HG03108 (cell line): ENCODE data around the gene RNF41.
"Not testable (repeated sequence)": the region's sequence is repeated elsewhere in the genome, so short reads cannot be mapped to it uniquely, and the experiment has no call there.

ENCODE experiments used
- ATAC-seq: cut with Tn5 transposase; IDR thresholded peaks from one replicate; pipeline ENCODE4 v1.9.1; 2021; ENCODE audit warnings: moderate library complexity; ENCODE audit not compliant: unreplicated experiment

RNF41 gene

DNA sequence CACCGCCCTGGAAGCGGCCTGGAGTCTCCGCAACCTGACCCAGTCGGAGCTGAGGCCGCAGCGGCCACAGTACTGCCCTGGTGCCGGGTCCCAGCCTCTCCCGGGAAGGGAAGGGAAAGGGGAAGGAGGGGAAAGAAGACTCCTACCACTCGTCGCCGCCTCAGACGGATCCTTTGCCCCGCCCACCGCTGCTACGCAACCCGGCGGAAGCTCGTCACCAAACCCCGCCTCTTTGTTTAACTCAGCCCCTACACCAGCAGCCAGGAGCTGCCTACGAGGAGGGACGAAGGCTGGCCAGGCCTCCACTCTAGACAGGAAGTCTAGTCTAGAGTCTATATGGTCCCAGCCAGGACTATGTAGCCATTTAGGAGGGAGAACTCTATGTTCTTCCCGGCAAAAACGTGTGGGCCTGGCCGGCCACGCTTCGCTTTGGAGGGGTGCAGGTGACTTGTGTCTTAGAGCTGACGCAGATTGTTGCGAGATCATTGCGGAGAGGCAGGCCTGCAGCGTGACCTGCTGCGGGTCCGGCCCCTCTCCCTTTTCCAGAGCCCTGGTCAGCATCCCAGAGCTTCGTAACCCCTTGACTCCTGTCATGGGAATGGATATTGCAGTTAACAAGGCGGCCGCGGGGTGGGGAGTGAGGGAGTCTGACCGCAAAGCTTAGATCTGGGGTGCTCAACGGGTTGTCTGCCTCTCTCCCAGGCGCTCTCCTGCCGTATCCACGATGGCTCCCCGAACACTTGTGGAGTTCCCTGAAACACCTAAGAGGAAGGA lies at the start of gene RNF41:
TSS of gene RNF41 (minus strand) at position 166 of the 774 bp plus-strand sequence. CDS start 7,875 bp downstream, outside the sequence.
- ATAC-seq, result peak; percentile 82

DNA sequence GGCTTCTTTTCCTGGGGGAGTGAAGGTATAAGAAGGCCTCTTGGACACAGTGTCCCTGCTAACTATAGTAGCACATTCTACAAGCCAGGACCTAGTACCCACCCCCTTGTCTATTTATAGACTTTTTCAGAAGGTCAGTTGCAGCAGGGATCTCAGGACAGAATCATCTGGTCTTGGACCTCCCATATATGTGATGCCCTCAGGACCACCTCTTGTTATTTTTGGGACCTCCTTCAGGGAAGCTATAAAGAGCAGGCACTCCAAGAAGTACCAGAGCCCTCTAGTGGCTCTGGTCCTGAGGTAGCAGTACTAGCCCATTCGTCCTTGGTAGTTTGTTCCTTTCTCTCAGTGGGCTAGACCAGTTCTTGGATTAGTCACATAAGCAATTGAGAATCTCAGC lies 49.3 kb upstream of the RNF41 start:
- ATAC-seq, result no peak

DNA sequence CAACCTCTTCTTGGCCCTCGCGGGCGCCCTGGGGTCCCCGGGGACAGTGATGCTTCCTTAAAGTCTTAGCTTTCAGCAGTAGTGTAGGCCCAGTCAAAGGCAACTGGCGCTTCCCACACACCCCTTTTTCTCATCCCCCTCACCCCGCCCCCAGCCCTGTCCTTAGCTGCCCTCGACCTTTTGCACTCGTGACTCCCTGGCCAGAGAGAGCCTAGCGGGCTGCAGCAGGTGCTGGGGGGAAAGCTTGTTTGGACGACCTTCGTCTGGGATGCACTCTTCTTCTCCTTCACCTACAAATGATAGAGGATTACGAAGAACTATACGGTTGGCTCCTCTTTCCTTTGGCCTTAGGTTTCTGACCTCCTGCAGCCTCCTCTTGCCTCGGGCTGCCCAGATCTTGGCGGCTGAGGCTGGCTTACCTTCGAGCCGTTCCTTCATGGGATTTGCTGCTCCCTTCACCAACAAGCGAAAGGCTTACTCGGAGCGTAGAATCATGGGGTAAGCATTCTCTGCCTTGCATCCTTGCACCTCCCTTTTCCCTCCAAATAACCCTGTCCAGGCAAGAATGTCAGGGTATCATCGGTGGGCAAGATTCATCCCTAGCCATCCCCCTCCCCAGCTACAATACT lies 45.8 kb upstream of the RNF41 start:
- no peak for ATAC-seq

DNA sequence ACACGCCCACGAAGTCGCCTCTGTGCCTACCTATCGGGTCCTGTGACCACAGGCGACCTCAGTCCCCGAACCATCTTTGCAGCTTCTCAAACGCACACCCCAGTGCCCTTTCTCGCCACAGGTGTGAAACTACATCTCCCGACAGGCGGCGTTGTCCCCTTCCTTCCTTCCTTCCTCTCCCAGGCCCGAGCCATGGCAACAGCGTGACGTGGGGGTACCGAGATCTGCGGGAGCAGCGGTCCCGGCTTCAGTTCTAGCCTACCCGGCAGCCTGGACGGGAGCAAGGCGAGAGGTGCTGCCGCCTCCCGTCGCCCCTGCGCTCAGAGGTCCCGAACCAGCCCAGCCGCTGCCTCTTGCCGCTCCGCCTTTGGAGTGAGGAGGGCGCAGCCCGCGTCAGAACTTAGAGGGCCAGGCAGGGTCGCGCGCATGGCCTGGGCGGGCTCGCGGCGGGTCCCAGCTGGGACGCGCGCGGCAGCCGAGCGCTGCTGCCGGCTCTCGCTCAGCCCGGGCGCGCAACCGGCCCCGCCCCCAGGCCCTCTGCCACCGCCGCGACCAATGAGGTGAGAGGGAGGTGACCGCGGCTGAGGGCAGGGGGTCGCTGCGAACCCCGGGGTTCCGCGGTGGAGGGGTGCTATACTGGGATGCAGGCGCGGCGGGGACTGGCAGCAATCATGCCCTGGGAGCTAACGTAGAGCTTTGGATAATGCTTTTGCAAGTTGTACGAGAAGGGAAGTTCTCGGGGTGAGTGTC lies 45.1 kb upstream of the RNF41 start, which contains the start of gene COQ10A:
TSS of gene COQ10A (plus strand) at position 250 of the 750 bp plus-strand sequence. CDS start at position 427, 177 bp downstream.
- peak; percentile 85 for ATAC-seq

DNA sequence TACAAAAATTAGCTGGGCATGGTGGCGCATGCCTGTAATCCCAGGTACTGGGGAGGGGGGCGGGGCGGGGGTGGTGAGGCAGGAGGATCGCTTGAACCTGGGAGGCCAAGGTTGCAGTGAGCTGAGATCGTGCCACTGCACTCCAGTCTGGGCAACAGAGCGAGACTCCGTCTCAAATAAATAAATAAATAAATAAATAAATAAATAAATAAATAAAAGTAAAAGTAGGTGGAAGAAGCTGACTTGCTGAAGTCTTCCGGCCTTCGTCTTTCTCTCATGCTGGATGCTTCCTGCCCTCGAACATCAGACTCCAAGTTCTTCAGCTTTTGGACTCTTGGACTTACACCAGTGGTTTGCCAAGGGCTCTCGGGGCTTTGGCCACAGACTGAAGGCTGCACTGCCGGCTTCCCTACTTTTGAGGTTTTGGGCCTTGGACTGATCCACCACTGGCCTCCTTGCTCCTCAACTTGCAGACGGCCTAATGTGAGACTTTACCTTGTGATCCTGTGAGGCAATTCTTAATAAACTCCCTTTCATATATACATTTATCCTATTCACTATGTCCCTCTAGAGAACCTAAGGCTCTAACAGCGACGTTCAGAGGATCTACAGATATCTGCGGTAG lies 44.5 kb upstream of the RNF41 start:
- not testable (repeated sequence) for ATAC-seq

DNA sequence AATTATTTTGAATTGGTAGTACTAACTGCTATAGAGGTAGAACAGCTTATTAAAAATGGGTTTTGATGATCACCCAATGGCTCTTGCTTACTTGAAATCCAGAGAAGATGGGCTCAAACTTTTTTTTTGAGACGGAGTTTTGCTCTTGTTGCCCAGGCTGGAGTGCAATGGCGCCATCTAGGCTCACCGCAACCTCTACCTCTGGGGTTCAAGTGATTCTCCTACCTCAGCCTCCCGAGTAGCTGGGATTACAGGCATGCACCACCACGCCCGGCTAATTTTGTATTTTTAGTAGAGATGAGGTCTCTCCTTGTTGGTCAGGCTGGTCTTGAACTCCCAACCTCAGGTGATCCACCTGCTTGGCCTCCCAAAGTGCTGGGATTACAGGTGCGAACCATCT lies 41.2 kb upstream of the RNF41 start:
- not testable (repeated sequence) for ATAC-seq

DNA sequence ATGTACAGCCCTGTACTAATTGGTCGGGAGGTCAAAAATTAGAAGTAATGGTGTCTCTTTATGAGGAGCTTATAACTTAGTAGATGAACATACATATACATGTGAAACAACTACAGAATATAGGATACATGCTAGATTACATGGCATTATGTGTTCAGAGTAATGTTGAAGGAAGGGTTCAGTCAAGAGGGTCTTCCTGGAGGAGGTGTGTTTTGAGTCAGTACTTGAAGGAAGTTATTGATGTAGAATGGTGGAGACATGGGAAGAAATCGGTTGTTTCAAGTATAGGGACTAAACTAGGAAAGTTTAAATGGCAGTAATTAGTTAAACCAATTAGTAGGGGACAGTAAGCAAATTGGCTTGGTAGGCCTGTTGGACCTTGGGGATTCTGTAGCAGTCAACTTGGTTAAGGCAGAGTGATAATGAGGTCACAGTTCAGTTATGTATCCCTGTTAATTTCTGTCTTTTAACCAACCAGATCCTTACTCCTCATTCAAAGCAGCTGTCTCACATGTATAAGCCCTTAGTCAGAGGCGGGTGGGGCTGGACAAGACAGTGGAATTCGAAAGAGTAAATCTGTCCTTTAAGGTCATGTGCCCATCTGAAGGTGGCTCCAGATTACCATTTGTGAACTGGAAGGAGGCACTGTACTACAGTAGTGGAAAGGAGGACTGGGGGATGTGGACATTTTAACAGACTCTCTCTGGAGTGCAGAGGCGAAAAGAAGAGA lies 39.9 kb upstream of the RNF41 start:
- ATAC-seq, result no peak

DNA sequence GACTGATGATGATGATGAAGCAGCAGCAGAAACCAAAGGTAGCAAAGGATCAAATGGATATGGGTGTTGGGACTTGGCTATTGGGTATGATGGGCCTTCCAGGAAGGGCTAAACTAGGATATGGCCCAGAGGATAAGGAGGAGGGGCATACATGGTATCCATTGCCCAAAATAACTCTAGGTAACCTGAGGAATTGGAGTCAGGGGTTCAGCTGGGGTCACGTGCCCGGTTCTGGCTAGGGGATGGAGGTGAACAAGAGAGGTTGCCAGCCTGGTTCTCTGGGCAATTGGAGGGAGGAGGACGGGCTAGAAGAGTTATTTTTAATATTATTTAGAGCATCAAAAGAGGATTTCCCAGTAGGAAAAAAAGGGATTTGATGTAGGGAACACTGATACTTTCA lies 39.2 kb upstream of the RNF41 start:
- no peak for ATAC-seq

DNA sequence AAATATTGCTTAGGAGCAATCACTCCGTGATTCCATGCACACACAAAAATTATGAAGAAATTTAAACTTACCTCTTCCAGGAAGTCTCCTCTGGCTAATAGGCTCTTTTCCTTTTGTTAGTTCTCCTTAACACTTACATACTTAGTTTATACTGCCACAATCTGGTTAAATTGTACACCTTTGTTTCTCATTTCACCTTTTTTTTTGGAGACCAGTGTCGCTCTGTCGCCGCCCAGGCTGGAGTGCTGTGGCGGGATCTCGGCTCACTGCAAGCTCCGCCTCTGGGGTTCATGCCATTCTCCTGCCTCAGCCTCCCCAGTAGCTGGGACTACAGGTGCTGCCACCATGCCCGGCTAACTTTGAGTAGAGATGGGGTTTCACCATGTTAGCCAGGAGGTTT lies 38.7 kb upstream of the RNF41 start:
- no peak for ATAC-seq

DNA sequence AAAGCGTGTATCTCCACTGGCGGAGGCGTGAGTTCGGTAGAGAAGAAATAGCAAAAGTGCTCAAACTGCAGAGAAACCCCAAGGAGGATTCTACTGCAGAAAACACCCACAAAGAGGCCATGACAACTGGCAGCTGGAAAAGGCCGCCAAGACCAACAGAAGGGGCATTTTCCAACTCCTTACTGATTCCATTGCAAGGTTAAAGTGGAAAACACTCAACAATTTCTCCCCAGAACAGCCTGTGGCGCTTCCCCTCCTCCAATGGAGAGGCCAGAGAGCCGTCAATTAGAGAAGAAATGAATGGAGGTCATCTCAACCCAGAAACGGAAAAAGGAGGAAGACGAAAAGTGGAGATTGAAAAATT lies 37.1 kb upstream of the RNF41 start:
- ATAC-seq, result no peak

DNA sequence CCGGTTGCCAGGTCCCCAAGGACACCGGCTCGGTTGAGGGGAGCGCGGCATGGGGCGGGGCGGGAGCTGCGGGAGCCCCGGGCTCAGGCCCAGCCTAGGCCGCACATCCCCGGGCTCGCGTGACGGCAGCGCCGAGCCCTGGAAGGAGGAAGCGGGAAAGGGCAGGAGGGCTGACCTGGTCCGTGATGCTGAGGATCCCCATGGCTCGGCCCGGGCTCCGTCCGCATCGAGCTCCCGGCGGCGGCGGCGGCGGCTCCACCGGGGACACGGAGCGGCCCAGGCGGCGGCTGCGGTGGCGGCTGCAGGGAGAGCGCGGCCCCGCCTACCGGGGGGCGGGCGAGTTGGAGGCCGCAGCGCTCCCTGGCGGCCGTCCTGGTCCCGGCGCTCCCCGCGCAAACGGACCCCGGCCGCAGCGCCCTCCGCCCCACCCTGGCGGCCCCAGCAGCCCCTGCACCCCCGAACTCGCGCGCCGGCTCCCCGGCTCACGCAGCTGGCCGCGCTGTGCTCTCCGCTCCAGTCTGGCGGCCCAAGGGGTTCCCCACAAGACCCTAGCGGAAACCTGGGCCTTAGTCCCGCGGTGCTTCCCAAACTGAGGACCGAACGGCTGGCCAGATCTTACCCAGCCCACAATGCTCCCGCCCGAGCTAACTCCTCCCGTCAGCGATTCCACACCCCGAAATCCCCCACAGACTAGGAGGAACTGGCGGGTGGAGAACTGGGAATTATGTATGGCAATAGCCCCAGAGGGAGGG lies 36.5 kb upstream of the RNF41 start, which contains the start of gene ANKRD52:
TSS of gene ANKRD52 (minus strand) at position 317 of the 752 bp plus-strand sequence. CDS start at position 202, 115 bp downstream.
- peak; percentile 86 for ATAC-seq

DNA sequence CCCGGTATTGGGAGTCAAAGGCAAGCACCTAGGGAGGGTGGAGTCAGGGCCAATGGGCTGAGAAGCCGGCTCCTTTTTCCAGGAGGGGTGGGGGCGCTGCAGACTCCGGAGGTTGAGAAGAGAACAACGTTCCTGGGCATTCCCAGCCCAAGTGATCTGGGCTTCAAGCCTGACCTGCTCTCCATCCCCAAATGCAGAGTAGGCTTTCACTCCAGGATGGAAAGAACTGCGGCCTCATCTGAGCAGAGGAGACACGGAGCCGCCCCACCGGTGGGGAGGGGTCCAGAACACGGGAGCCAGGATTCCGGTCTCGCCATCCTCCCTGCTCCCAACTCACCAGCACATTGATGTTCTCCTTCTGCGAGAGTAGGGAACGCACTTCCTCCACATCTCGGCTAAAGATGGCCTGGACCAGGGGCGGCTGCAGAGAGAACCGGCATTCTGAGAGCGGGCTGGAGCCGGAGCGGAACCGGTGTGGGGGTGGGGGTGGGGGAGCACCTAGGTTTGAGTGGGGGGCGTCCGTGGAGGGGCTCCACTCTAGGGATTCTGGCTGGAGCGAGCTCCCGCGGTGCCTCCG lies 35.9 kb upstream of the RNF41 start:
- peak; percentile 4 for ATAC-seq

DNA sequence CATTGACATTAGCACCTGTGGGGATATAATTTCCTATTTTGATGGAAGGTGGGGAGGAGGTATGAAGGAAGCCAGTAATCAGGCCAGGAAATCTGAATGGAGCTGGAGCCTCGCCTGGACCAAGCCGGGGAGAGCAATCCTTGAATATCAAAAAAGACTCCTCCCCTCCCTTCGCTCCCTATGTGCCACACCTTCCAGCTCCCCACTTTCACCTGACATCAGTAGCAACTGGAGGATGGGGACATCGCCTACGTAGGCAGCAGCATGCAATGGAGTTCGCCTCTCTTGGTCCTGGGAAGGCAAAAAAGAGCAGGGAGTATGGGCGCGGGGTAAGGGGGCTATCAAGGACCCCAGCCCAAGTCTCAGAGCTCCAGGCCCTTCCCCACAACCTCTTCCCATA lies 35.3 kb upstream of the RNF41 start:
- no peak for ATAC-seq

DNA sequence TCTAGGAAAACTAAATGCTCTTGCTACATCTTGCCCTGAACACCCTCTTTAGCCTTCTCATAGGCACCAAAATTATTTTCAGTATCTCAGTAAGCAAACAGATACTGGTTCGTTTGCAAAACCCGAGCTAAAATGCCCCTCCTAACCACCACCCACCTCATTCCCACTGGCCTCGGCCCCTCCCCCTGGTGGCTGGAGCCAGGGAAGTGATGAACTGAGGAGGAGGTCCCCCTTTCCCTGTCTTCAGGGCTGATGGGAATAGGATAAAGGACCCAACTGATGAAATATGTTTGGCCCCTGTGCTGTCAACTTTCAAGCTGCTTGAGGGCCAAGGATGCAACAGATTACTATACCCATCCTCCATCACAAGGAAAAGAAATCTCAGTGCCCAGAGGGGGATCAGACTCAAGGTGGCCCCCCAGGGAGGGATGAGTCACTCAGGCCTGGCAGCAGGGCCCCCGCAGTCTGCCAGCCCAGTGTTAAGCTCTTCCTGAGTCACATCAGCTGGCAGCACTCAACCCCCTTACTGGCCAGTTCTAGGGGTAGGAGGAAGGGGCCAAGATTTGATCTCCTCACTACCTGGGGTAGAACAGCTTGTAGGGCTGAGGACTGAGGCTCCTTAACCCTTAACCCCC lies 34.7 kb upstream of the RNF41 start:
- ATAC-seq, result no peak

DNA sequence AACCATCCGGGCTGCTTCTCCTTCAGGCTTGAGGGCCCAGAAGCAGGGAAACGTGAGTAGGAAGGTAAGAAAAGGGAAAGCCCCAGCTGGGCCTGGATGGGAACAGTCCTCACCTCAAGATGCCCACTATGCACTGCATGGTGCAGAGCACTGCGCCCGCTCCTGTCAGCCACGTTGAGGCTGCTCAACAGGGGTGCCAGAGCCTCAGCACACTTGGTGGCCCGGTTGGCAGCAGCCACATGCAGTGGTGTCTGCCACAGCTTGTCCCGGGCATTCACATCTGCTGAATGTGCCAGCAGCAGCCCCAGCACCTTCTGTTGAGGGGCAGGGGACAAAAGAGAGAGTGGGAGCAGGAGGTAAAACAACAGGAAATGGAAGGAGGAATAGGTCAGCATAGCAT lies 33.9 kb upstream of the RNF41 start:
- ATAC-seq, result no peak

DNA sequence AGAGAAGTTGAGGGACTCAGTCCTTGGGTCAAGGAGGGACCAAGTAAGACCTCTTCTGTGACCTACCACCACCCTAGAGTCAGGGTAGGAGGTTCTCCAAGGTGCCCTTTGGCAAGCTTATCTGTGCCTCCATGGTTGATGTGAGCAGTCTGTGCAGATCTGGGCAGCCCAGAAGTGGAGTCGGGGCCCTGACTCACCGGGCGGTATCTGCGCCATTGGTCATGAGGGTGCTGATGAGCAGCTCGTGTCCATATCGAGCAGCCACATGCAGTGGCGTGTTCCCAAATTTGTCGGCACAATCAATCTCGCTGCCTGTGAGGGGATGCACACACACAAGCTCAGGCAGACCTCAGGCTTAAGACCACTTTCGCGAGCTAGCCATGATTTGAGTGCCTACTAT lies 31.4 kb upstream of the RNF41 start:
- no peak for ATAC-seq

DNA sequence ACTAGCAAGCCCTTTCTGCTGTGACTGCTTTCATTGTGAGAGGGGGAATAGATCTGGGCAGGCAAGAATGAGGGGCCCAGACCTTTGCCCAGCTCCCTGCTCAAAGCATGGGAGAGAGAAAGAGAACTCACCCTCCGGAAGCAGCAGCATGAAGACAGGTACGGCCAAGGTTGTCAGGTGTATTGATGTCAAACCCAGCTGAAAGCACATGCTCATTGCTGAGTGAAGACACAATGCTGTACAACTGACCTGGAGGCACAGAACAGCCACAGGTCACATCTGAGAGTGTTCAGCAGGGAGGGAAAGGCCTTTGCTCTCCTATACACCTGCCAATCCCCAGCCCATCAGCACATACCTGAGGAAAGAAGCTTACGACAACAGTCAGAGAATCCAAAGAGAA lies 30.9 kb upstream of the RNF41 start:
- no peak for ATAC-seq

DNA sequence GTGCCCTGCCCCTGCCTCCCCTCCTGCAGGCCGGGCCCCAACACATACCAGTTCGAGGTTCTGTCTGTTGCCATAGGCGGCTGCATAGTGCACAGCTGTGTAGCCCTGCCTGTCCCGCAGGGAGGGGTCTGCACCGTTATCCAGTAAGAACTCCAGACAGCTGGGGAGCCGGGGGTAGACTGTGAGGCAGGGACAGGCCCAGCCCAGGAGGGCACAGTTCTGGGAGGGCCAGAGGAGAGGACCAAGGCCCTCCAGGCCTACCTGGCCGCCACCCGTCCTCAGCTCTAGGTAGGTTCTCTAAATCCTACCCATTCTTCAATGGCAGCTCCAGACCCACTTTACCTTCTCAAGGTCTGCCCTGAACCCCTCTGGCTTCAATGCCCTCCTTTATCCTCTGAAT lies 27.0 kb upstream of the RNF41 start:
- ATAC-seq, result no peak

DNA sequence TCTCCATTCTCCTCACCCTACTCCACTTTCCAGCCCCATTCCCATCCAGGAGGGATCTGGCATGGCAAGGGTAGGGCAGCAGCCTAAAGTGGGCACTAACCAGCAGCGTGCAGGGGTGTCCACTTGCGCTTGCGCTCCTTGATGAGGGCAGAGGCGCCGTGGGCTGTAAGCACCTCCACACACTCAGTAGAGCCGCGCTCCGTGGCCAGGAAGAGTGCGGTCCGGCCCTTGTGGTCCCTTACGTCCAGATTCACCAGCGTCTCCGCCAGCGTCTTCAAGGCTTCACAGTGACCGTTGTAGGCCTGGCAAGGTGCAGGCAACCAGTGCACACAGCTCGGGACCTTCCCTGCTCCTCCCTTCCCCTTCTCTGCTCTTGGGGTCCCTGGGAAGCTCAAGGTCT lies 26.2 kb upstream of the RNF41 start:
- no peak for ATAC-seq
